ENCODE measurements around the gene GXYLT2. TPM values are rescaled to one million over a fixed set of nuclear protein-coding genes. Genes with fewer than 3 reads are reported as not detected.
A peak's percentile ranks its signal among the peaks of the same experiment; 100 is the strongest.
"Not testable (repeated sequence)": the region's sequence is repeated elsewhere in the genome, so short reads cannot be mapped to it uniquely, and the experiment has no call there.

The GXYLT2 gene
- polyA plus RNA-seq, 1 donor: 3.1 TPM

DNA sequence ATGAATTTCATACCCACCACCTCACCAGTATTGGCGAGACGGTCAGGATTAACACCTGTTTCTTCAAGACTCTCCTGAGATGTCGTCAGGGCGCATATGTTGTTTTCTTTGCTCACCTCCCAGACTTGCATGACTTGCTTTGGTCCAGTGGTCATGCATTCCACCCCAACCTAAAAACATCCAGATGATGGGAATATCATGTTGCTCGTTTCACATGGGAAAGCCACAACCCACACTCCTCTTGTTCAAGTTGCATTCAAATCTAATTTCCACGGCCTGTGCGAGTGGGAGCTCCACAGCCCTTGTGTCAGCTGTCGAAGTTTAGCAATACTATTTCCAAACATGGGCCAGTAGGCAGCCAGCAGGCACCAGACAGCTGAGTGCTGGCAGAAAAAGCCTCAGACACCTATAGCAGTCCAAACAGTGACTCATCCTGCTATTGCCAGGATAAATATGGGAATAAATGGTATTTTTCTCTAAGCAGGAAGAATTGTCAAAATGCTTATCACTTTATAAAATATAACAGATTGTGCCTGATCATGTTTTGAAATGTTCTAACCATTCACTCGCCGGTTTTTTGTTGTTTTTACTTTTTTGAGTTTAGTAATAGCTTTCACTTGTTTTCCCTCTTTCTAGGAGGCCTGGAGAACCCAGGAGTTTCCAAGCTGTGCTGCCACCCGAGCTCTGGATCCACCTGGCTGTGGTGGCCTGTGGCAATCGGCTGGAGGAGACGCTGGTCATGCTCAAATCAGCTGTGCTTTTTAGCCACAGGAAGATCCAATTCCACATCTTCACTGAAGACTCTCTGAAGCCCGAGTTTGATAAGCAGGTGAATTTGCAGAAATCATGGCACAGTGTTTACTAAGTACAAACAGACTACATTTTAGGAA, 20.1 kb downstream of the GXYLT2 start:
- no peaks in the 10 kb centered on the region for H3K36me3 ChIP-seq (ENCODE audit: control insufficient read depth, insufficient read depth, low read length)
- 88% methylated on average over 2 of the region's 14 CpGs for WGBS (ENCODE audit: insufficient coverage, low lambda C conversion rate)
- H3K4me1 ChIP-seq (ENCODE audit: control insufficient read depth, insufficient read depth, low read length): no peaks in the 10 kb centered on the region
- no peak overlapping the region for H3K4me3 ChIP-seq (ENCODE audit: low read length)
- no peak for DNase-seq
- H3K9me3 ChIP-seq (ENCODE audit: control insufficient read depth, low read depth, low read length): no peaks in the 10 kb centered on the region
- no peaks in the 10 kb centered on the region for H3K27me3 ChIP-seq (ENCODE audit: control insufficient read depth, insufficient read depth, low read length)
- no peak overlapping the region for H3K27ac ChIP-seq (ENCODE audit: low read length)

DNA sequence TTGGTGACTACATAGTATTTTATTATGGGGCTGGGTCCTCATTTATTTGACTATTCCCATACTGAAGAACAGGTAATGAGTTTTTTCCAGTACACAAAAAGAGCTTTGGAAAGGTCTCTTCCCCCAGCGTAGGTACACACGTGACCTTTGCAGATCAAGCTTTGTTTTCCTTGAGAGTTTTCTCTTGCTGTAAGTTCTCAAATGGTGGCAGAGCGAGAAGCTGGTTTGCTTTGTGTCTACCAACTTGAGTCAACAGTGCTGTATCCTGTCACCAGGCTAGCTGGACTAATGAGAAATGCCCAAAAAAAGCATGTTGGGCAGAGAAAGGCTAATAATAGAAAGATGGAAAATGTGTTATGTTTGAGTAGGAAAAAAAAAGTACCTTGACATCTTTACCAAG, 21.7 kb downstream of the GXYLT2 start:
- H3K27me3 ChIP-seq (ENCODE audit: control insufficient read depth, insufficient read depth, low read length): no peaks in the 10 kb centered on the region
- 100% methylated on average over 1 of the region's 3 CpGs for WGBS (ENCODE audit: insufficient coverage, low lambda C conversion rate)
- no peak for DNase-seq
- no peaks in the 10 kb centered on the region for H3K36me3 ChIP-seq (ENCODE audit: control insufficient read depth, insufficient read depth, low read length)
- H3K4me3 ChIP-seq (ENCODE audit: low read length): no peak overlapping the region
- H3K9me3 ChIP-seq (ENCODE audit: control insufficient read depth, low read depth, low read length): no peaks in the 10 kb centered on the region
- no peaks in the 10 kb centered on the region for H3K4me1 ChIP-seq (ENCODE audit: control insufficient read depth, insufficient read depth, low read length)
- no peak overlapping the region for H3K27ac ChIP-seq (ENCODE audit: low read length)

DNA sequence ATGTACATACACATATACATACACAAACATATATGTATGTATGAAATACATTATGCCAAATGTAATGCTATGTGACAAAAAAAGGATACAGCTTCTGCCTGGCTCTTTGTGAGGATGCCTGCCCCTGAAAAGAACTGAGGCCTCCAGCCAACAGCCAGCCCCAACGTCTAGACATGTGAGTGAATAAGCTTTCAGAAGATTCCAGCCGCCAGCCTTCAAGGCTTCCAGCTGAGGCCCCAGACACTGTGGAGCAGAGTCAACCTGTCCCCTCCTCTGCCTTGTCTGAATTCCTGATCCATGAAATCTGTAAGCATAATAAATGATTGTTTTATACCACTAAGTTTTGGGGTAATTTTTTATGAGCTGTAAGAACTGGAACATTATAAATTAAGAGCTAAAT, 24.7 kb downstream of the GXYLT2 start:
- no CpG with 5 or more reads among the region's 2 CpGs for WGBS (ENCODE audit: insufficient coverage, low lambda C conversion rate)
- DNase-seq: no peak
- Histone ChIP-seq H3K4me1 (ENCODE audit: control insufficient read depth, insufficient read depth, low read length) (no peaks in the 10 kb centered on the region), H3K27me3 (ENCODE audit: control insufficient read depth, insufficient read depth, low read length) (no peaks in the 10 kb centered on the region), H3K27ac (ENCODE audit: low read length) (no peak overlapping the region), H3K9me3 (ENCODE audit: control insufficient read depth, low read depth, low read length) (no peaks in the 10 kb centered on the region), H3K36me3 (ENCODE audit: control insufficient read depth, insufficient read depth, low read length) (no peaks in the 10 kb centered on the region), H3K4me3 (ENCODE audit: low read length) (no peak overlapping the region)

DNA sequence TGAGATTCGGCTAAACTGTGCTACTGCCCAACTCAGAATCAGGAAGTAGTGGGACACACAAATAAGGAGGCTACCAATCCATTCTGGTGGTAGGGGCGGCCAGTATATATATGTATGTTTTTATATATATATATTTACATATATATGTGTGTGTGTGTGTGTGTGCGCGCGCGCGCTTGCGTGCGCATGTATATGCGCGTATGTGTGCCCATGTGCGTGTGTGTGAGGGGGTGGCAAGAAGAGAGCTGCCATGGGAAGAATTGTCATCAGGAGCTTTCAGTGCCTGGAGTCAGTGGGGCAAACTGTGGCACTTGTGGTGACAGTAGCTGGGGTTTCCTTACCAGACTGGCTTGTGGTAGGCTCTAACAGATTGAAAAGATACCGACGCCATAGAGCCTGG, 26.5 kb downstream of the GXYLT2 start:
- no peak for DNase-seq
- H3K27me3 ChIP-seq (ENCODE audit: control insufficient read depth, insufficient read depth, low read length): no peaks in the 10 kb centered on the region
- no peak overlapping the region for H3K4me3 ChIP-seq (ENCODE audit: low read length)
- H3K9me3 ChIP-seq (ENCODE audit: control insufficient read depth, low read depth, low read length): no peaks in the 10 kb centered on the region
- no peaks in the 10 kb centered on the region for H3K4me1 ChIP-seq (ENCODE audit: control insufficient read depth, insufficient read depth, low read length)
- no CpG with 5 or more reads among the region's 14 CpGs for WGBS (ENCODE audit: insufficient coverage, low lambda C conversion rate)
- no peak overlapping the region for H3K27ac ChIP-seq (ENCODE audit: low read length)
- H3K36me3 ChIP-seq (ENCODE audit: control insufficient read depth, insufficient read depth, low read length): no peaks in the 10 kb centered on the region

DNA sequence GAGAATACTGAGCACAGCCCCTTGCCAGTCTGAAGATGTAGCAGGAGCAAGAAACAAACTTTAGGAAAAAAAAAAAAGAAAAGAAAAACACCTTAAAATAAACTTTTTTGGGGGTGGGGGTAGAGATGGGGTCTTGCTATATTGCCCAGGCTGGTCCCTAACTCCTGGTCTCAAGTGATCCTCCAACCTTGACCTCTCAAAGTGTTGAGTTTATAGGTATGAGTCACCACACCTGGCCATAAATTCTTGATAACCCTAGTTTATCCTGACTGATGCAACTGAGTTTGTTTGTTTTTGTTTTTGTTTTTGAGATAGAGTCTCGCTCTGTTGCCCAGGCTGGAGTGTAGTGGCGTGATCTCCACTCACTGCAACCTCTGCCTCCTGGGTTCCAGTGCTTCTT, 28.4 kb downstream of the GXYLT2 start:
- Histone ChIP-seq H3K4me1 (ENCODE audit: control insufficient read depth, insufficient read depth, low read length) (no peaks in the 10 kb centered on the region), H3K4me3 (ENCODE audit: low read length) (no peak overlapping the region), H3K27me3 (ENCODE audit: control insufficient read depth, insufficient read depth, low read length) (no peaks in the 10 kb centered on the region), H3K36me3 (ENCODE audit: control insufficient read depth, insufficient read depth, low read length) (no peaks in the 10 kb centered on the region), H3K27ac (ENCODE audit: low read length) (no peak overlapping the region), H3K9me3 (ENCODE audit: control insufficient read depth, low read depth, low read length) (no peaks in the 10 kb centered on the region)
- WGBS (ENCODE audit: insufficient coverage, low lambda C conversion rate): 100% methylated on average over 2 of the region's 2 CpGs
- no peak for DNase-seq

DNA sequence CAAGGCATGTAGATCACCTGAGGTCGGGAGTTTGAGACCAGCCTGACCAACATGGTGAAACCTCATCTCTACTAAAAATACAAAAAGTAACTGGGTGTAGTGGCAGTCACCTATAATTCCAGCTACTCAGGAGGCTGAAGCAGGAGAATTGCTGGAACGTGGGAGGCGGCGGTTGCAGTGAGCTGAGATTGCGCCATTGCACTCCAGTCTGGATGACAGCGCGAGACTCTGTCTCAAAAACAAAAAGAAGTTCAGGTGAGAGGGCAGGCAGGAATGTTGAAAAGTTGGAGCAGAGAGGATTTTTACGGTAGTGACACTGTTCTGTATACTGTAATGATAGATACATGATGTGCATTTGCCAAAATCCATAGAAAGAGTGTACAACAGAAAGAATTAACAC, 31.7 kb downstream of the GXYLT2 start:
- Histone ChIP-seq H3K36me3 (ENCODE audit: control insufficient read depth, insufficient read depth, low read length) (no peaks in the 10 kb centered on the region), H3K9me3 (ENCODE audit: control insufficient read depth, low read depth, low read length) (no peaks in the 10 kb centered on the region), H3K27ac (ENCODE audit: low read length) (no peak overlapping the region), H3K27me3 (ENCODE audit: control insufficient read depth, insufficient read depth, low read length) (no peaks in the 10 kb centered on the region), H3K4me3 (ENCODE audit: low read length) (no peak overlapping the region), H3K4me1 (ENCODE audit: control insufficient read depth, insufficient read depth, low read length) (no peaks in the 10 kb centered on the region)
- DNase-seq: no peak
- WGBS (ENCODE audit: insufficient coverage, low lambda C conversion rate): 100% methylated on average over 4 of the region's 8 CpGs

DNA sequence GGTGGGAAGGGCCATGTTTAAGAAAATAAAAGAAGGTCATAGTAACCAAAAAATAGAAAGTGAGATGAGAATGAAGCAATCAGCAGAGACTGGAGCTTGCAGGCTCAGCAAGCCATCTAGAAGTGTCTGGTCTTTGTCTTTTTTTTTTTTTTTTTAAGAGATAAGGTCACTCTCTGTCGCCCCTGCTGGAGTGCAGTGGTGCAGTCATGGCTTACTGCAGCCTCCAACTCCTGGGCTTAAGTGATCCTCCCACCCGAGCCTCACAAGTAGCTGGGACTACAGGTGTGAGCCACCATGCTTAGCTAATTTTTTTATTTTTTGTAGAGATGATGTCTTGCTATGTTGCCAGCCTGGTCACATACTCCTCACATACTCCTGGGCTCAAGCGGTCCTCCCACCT, 36.2 kb downstream of the GXYLT2 start:
- H3K36me3 ChIP-seq (ENCODE audit: control insufficient read depth, insufficient read depth, low read length): no peaks in the 10 kb centered on the region
- H3K4me1 ChIP-seq (ENCODE audit: control insufficient read depth, insufficient read depth, low read length): no peaks in the 10 kb centered on the region
- no peak for DNase-seq
- whole genome bisulfite sequencing (ENCODE audit: insufficient coverage, low lambda C conversion rate): no CpG with 5 or more reads among the region's 3 CpGs
- H3K27ac ChIP-seq (ENCODE audit: low read length): no peak overlapping the region
- no peak overlapping the region for H3K4me3 ChIP-seq (ENCODE audit: low read length)
- no peaks in the 10 kb centered on the region for H3K27me3 ChIP-seq (ENCODE audit: control insufficient read depth, insufficient read depth, low read length)
- H3K9me3 ChIP-seq (ENCODE audit: control insufficient read depth, low read depth, low read length): peaks cover 4% of the 10 kb centered on the region

DNA sequence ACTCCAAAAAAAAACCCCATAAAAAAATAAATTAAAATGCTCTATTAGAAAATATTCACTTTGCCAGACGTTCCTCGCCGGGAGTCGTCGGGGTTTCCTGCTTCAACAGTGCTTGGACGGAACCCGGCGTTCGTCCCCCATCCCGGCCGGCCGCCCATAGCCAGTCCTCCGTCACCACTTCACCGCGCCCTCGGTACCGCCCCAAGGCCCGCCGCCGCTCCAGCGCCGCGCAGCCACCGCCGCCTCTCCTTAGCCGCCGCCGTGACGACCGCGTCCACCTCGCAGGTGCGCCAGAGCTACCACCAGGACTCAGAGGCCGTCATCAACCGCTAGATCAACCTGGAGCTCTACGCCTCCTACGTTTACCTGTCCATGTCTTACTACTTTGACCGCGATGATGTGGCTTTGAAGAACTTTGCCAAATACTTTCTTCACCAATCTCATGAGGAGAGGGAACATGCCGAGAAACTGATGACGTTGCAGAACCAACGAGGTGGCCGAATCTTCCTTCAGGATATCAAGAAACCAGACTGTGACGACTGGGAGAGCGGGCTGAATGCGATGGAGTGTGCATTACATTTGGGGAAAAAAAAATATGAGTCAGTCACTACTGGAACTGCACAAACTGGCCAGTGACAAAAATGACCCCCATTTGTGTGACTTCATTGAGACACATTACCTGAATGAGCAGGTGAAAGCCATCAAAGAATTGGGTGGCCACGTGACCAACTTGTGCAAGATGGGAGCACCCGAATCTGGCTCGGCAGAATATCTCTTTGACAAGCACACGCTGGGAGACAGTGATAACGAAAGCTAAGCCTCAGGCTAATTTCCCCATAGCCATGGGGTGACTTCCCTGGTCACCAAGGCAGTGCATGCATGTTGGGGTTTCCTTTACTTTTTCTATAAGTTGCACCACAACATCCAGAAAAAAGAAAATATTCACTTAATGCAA, 41.2 kb downstream of the GXYLT2 start:
- not testable (repeated sequence) for H3K36me3 ChIP-seq (ENCODE audit: control insufficient read depth, insufficient read depth, low read length); H3K4me1 ChIP-seq (ENCODE audit: control insufficient read depth, insufficient read depth, low read length); DNase-seq; H3K27ac ChIP-seq (ENCODE audit: low read length); H3K9me3 ChIP-seq (ENCODE audit: control insufficient read depth, low read depth, low read length); H3K27me3 ChIP-seq (ENCODE audit: control insufficient read depth, insufficient read depth, low read length); H3K4me3 ChIP-seq (ENCODE audit: low read length)
- WGBS (ENCODE audit: insufficient coverage, low lambda C conversion rate): 100% methylated on average over 2 of the region's 51 CpGs

DNA sequence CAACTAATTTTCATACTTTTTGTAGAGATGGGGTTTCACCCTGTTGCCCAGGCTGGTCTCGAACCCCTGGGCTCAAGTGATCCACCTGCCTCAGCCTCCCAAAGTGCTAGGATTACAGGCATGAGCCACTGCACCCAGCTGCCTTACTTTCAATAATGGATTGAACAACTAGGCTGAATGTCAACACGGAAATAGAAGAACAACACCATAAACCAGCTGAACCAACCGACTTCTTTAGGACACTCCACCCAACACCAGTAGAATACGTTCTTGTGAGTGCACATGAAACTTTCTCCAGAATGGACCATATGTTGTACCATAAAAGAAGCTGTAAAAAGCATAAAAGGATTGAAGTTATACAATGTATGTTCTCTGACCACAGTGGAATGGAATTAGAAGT, 42.9 kb downstream of the GXYLT2 start:
- Histone ChIP-seq H3K4me3 (ENCODE audit: low read length) (no peak overlapping the region), H3K27ac (ENCODE audit: low read length) (no peak overlapping the region)
- peak in 1 of 2 donors; percentile 43 for DNase-seq

DNA sequence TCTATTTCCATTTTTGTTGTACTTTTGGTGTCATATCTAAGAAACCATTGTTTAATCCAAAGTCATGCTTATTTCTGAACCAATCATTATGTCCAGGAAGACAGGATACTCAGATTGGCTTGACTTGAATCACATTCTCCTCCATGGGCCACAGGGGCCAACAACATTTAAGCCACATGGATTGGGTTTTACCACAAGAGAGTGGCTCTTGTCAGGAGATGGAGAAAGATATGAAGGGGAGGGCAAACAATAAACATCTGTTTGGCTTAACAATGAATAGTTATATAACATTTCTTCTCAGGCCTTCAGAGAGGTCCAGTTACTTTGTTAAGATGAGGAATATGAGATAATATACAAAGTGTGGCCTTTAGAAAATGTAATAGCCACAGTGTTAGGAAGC, 44.6 kb downstream of the GXYLT2 start:
- H3K9me3 ChIP-seq (ENCODE audit: control insufficient read depth, low read depth, low read length): peaks cover 4% of the 10 kb centered on the region
- H3K27me3 ChIP-seq (ENCODE audit: control insufficient read depth, insufficient read depth, low read length): no peaks in the 10 kb centered on the region
- H3K36me3 ChIP-seq (ENCODE audit: control insufficient read depth, insufficient read depth, low read length): no peaks in the 10 kb centered on the region
- no peak for DNase-seq
- no peak overlapping the region for H3K27ac ChIP-seq (ENCODE audit: low read length)
- H3K4me1 ChIP-seq (ENCODE audit: control insufficient read depth, insufficient read depth, low read length): no peaks in the 10 kb centered on the region
- no peak overlapping the region for H3K4me3 ChIP-seq (ENCODE audit: low read length)

More for the DNA sequence above, 42.9 kb downstream of the GXYLT2 start:
- no peaks in the 10 kb centered on the region for H3K27me3 ChIP-seq (ENCODE audit: control insufficient read depth, insufficient read depth, low read length)
- H3K4me1 ChIP-seq (ENCODE audit: control insufficient read depth, insufficient read depth, low read length): no peaks in the 10 kb centered on the region
- H3K36me3 ChIP-seq (ENCODE audit: control insufficient read depth, insufficient read depth, low read length): no peaks in the 10 kb centered on the region
- WGBS (ENCODE audit: insufficient coverage, low lambda C conversion rate): 82% methylated on average over 2 of the region's 4 CpGs
- peaks cover 4% of the 10 kb centered on the region for H3K9me3 ChIP-seq (ENCODE audit: control insufficient read depth, low read depth, low read length)

All from large intestine (tissue), 3 donors.